GM12878 (cell line): Measurements from ENCODE around the gene B4GALT7.

Source experiments
- ELK1 ChIP-seq: IDR thresholded peaks from 2 replicates; pipeline ENCODE4 v1.6.1; 2012; ENCODE audit warnings: low read depth, low read length, improper control_type of control experiment
- ESRRA ChIP-seq: IDR thresholded peaks from 2 replicates; pipeline ENCODE4 v1.6.1; 2012; ENCODE audit warnings: mild to moderate bottlenecking, low read length, improper control_type of control experiment
- EZH2 ChIP-seq: IDR thresholded peaks from 2 replicates; pipeline ENCODE4 v1.6.1; 2012; ENCODE audit warnings: low read depth, mild to moderate bottlenecking, control low read depth, inconsistent platforms, low read length, borderline replicate concordance; ENCODE audit not compliant: control insufficient read depth
- KAT2A ChIP-seq: conservative IDR thresholded peaks from 2 replicates; pipeline ENCODE4 v1.6.1; 2011; ENCODE audit warnings: low read depth, low read length; ENCODE audit not compliant: control insufficient read depth
- NFYA ChIP-seq: IDR thresholded peaks from 2 replicates; pipeline ENCODE4 v1.6.1; 2011; ENCODE audit warnings: low read depth, mild to moderate bottlenecking, low read length, improper control_type of control experiment, borderline replicate concordance
- NR2C2 ChIP-seq: IDR thresholded peaks from 2 replicates; pipeline ENCODE4 v1.6.1; 2011; ENCODE audit warnings: borderline replicate concordance, low read depth; ENCODE audit not compliant: control insufficient read depth, insufficient read length
- ZNF274 ChIP-seq: IDR thresholded peaks from one replicate; pipeline ENCODE4 v1.8.0; 2011; ENCODE audit not compliant: insufficient read length, insufficient read depth
- TF ChIP-seq, protein P1 (sequence below), 3 experiments: IDR thresholded peaks in 2 of 3; conservative IDR thresholded peaks in 1 of 3; 2 replicates each; pipeline ENCODE4 v1.5.1; 2011; ENCODE audit warnings: low read depth in 3 of 3, low read length in 3 of 3, mild to moderate bottlenecking in 3 of 3, control low read depth in 2 of 3, moderate library complexity in 2 of 3, inconsistent platforms in 1 of 3, mixed read lengths in 1 of 3; ENCODE audit not compliant: control insufficient read depth in 2 of 3, insufficient read depth in 1 of 3; ENCODE audit errors: extremely low read depth in 1 of 3
- TF ChIP-seq, protein P2 (sequence below): IDR thresholded peaks from 2 replicates; pipeline ENCODE4 v1.6.1; 2012; ENCODE audit warnings: low read length, inconsistent platforms

DNA sequence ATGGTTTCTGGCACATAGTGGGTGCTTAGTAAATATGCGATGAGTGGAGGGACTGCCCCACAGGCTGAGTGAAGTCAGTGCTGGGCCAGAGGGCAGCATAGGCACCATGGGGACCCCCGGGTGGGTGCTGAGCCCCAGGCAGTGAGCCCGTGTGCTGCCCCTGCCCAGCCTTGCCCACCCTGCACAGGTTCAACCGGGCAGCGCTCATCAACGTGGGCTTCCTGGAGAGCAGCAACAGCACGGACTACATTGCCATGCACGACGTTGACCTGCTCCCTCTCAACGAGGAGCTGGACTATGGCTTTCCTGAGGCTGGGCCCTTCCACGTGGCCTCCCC, 7.2 kb downstream of the B4GALT7 start:
- TF ChIP-seq NR2C2 (no peak), ELK1 (no peak), ZNF274 (no peak), ESRRA (no peak), EZH2 (no peak), NFYA (no peak), KAT2A (no peak)
- TF ChIP-seq, protein P1, sequence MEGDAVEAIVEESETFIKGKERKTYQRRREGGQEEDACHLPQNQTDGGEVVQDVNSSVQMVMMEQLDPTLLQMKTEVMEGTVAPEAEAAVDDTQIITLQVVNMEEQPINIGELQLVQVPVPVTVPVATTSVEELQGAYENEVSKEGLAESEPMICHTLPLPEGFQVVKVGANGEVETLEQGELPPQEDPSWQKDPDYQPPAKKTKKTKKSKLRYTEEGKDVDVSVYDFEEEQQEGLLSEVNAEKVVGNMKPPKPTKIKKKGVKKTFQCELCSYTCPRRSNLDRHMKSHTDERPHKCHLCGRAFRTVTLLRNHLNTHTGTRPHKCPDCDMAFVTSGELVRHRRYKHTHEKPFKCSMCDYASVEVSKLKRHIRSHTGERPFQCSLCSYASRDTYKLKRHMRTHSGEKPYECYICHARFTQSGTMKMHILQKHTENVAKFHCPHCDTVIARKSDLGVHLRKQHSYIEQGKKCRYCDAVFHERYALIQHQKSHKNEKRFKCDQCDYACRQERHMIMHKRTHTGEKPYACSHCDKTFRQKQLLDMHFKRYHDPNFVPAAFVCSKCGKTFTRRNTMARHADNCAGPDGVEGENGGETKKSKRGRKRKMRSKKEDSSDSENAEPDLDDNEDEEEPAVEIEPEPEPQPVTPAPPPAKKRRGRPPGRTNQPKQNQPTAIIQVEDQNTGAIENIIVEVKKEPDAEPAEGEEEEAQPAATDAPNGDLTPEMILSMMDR (IDR thresholded peaks at IDR 0.05 in 2 of 3, conservative IDR thresholded peaks at IDR 0.05 in 1 of 3; ENCODE audit: control insufficient read depth in 2 of 3, extremely low read depth in 1 of 3, insufficient read depth in 1 of 3, low read depth in 3 of 3, low read length in 3 of 3): no peak
- TF ChIP-seq, protein P2, sequence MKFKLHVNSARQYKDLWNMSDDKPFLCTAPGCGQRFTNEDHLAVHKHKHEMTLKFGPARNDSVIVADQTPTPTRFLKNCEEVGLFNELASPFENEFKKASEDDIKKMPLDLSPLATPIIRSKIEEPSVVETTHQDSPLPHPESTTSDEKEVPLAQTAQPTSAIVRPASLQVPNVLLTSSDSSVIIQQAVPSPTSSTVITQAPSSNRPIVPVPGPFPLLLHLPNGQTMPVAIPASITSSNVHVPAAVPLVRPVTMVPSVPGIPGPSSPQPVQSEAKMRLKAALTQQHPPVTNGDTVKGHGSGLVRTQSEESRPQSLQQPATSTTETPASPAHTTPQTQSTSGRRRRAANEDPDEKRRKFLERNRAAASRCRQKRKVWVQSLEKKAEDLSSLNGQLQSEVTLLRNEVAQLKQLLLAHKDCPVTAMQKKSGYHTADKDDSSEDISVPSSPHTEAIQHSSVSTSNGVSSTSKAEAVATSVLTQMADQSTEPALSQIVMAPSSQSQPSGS: no peak
